Measurements from ENCODE around the gene ADAMTS1.

DNA sequence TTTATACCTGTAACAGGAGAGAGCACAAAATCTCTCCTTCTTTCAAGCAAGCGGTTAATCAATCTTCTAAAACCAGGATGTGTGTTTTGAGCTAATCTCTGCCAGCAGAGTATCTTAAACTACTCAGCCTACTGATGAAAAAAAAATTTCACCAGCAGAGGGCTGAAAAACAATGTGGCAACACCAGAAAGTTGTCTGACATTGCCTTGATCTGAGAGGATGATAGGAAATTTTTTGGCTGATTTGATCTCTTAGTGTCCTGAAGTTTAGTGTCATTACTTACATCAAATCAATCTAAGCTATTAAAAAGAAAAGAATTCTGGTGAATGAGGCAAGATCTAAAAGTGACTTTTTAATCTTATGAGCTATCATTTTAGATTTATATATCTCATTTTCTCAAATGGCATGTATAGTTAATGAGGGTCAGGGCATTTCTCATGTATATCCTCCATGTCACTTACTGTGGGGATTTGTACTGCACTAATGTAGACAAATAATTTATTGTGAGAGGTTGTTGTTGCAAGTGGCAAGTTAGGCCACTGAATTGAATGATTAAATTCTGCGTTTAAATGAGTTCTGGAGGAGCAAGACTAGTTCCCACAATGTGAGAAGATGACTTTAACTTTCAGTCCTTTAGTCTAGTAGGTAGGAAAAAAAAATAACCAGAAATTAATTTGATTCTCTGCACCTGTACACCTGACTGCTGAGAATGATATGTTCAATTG lies 10.9 kb downstream of the ADAMTS1 start:
- TF ChIP-seq, protein P1, sequence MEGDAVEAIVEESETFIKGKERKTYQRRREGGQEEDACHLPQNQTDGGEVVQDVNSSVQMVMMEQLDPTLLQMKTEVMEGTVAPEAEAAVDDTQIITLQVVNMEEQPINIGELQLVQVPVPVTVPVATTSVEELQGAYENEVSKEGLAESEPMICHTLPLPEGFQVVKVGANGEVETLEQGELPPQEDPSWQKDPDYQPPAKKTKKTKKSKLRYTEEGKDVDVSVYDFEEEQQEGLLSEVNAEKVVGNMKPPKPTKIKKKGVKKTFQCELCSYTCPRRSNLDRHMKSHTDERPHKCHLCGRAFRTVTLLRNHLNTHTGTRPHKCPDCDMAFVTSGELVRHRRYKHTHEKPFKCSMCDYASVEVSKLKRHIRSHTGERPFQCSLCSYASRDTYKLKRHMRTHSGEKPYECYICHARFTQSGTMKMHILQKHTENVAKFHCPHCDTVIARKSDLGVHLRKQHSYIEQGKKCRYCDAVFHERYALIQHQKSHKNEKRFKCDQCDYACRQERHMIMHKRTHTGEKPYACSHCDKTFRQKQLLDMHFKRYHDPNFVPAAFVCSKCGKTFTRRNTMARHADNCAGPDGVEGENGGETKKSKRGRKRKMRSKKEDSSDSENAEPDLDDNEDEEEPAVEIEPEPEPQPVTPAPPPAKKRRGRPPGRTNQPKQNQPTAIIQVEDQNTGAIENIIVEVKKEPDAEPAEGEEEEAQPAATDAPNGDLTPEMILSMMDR (IDR thresholded peaks at IDR 0.05; ENCODE audit: insufficient read depth, low read length, poor library complexity, severe bottlenecking) = no peak
- no peak for TF ChIP-seq EZH2phosphoT487 (conservative IDR thresholded peaks at IDR 0.05; ENCODE audit: low read length)

All from SU-DHL-6 (cell line).